WTC11 (cell line): ENCODE measurements around the gene SVOP.

ENCODE experiments used
- CTCF ChIP-seq: fragments of 200-600 bp; IDR thresholded peaks from 2 replicates; pipeline ENCODE4 v1.8.0; 2022; ENCODE audit warnings: antibody characterized with exemption
- FOXK1 ChIP-seq: sonication (generic); formaldehyde crosslinking; IDR thresholded peaks from 2 replicates; pipeline ENCODE4 v1.8.0; 2022; ENCODE audit warnings: mild to moderate bottlenecking, moderate library complexity, missing genetic modification reagents
- FOXP1 ChIP-seq: sonication (generic); formaldehyde crosslinking; IDR thresholded peaks from 2 replicates; pipeline ENCODE4 v1.8.0; 2022; ENCODE audit warnings: missing genetic modification reagents, mild to moderate bottlenecking, moderate library complexity, borderline replicate concordance
- GABPB1 ChIP-seq: sonication (generic); formaldehyde crosslinking; IDR thresholded peaks from 2 replicates; pipeline ENCODE4 v1.8.1; 2023; ENCODE audit warnings: mild to moderate bottlenecking, missing genetic modification reagents
- HMGA2 ChIP-seq: fragments of 250-450 bp; sonication (Bioruptor Pico); IDR thresholded peaks from 2 replicates; pipeline ENCODE4 v1.4.0; 2021; ENCODE audit warnings: mild to moderate bottlenecking, moderate library complexity
- IRF2 ChIP-seq: sonication (generic); formaldehyde crosslinking; IDR thresholded peaks from 2 replicates; pipeline ENCODE4 v1.8.0; 2022; ENCODE audit warnings: low read depth, missing genetic modification reagents, borderline replicate concordance
- JUN ChIP-seq: sonication (generic); formaldehyde crosslinking; IDR thresholded peaks from 2 replicates; pipeline ENCODE4 v1.8.0; 2023; ENCODE audit warnings: mild to moderate bottlenecking, missing genetic modification reagents
- NR1H2 ChIP-seq: sonication (generic); formaldehyde crosslinking; IDR thresholded peaks from 2 replicates; pipeline ENCODE4 v1.9.0; 2021; ENCODE audit warnings: mild to moderate bottlenecking, moderate library complexity, missing genetic modification reagents
- USF2 ChIP-seq: sonication (generic); formaldehyde crosslinking; IDR thresholded peaks from 2 replicates; pipeline ENCODE4 v1.8.1; 2023; ENCODE audit warnings: mild to moderate bottlenecking, missing genetic modification reagents, moderate library complexity
- ZNF121 ChIP-seq: sonication (generic); formaldehyde crosslinking; IDR thresholded peaks from 2 replicates; pipeline ENCODE4 v1.8.0; 2023; ENCODE audit warnings: missing genetic modification reagents
- ZNF232 ChIP-seq: sonication (generic); formaldehyde crosslinking; IDR thresholded peaks from 2 replicates; pipeline ENCODE4 v1.8.0; 2022; ENCODE audit warnings: mild to moderate bottlenecking, missing genetic modification reagents
- ZNF423 ChIP-seq: fragments of 250-450 bp; sonication (Bioruptor Pico); IDR thresholded peaks from 2 replicates; pipeline ENCODE4 v2.1.2; 2022; ENCODE audit warnings: mild to moderate bottlenecking, moderate library complexity
- TF ChIP-seq, protein P1 (sequence below): sonication (generic); formaldehyde crosslinking; IDR thresholded peaks from 2 replicates; pipeline ENCODE4 v1.8.0; 2022; ENCODE audit warnings: mild to moderate bottlenecking, missing genetic modification reagents

- TF ChIP-seq, protein P1, sequence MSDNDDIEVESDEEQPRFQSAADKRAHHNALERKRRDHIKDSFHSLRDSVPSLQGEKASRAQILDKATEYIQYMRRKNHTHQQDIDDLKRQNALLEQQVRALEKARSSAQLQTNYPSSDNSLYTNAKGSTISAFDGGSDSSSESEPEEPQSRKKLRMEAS = no peak
- TF ChIP-seq CTCF = no peak
- TF ChIP-seq FOXP1 = no peak
- TF ChIP-seq IRF2 (CRISPR knock-in tag) = no peak
- no peak for TF ChIP-seq GABPB1
- TF ChIP-seq ZNF121 (CRISPR knock-in tag) = no peak
- TF ChIP-seq USF2 (CRISPR knock-in tag) = no peak
- TF ChIP-seq JUN (CRISPR knock-in tag) = no peak
- no peak for TF ChIP-seq FOXK1 (CRISPR knock-in tag)
- no peak for TF ChIP-seq ZNF232 (CRISPR knock-in tag)
- TF ChIP-seq HMGA2 = no peak
- TF ChIP-seq NR1H2 = no peak
- no peak for TF ChIP-seq ZNF423 (CRISPR knock-in tag)
Measured at GRCh38 chr12:108969622-108970021, 51.2 kb downstream of the SVOP start.
